Stimulated activated CD8-positive, alpha-beta memory T cell treated with anti-CD3 and anti-CD28 coated beads, Interleukin-7, amount 100 ng/mL, for 4 hours (primary cell): ENCODE measurements around the gene ADAMTS3.
"Not testable (repeated sequence)": the region's sequence is repeated elsewhere in the genome, so short reads cannot be mapped to it uniquely, and the experiment has no call there.

ENCODE experiments used
- DNase-seq, 2 donors: peaks; one replicate each; pipeline ENCODE4 v3.0.0-alpha.2; 2020; ENCODE audit warnings: low read depth in 2 of 2

ADAMTS3 gene

DNA sequence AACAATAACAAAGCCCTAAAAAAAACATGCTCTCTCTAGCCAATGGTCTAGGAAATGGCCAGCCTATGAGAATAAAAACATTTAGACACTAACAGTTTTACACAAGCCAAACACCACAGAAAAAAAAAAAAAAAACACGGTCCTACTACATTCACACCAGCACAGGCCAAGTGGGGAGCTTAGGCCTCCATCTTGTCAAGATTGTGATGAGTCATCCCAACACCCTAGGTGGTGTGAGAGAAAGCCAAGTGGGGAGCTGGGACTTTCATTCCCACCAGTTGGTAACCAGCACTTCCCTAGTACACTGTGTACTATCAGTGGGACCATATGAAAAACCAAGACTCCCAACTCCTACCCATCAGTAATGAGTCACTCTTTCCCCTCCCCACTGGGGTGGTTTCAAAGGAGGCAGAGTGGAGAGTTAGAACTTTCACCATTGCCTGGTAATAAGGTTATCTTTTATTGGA is 95.6 kb downstream of the ADAMTS3 start:
- DNase-seq = no peak

GRCh38 chr4:72471816-72472215 is 97.2 kb downstream of the ADAMTS3 start:
- DNase-seq = no peak

DNA sequence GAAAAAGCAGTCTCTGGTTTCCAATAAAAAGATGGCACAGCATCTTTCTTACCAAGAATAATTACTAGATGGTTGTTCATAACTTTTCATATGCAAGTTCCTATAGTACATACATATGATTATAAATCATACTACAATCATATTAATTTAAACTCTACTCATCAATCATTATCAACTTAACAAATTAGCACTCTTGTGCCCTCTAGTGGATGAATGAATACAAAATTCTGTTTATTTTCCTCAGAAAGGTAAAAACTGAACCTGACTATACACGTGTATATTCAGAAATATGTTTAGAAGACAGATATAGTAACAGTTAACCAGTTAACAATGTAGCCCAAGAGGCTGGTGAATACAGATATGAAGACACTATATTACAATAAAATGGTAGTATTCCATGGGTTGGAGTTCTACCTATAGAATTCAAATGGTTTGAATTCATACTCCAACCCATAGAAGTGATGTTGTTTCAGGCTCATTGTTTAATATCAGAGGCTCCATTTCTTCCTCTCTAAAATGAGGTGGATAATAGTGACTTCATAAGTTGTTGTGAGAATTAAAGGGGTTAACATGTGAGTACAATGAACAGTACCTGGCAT is 100.0 kb downstream of the ADAMTS3 start:
- no peak for DNase-seq

- DNase-seq = no peak
These were observed 101.4 kb downstream of the ADAMTS3 start for GRCh38 chr4:72467633-72468032.

GRCh38 chr4:72463724-72464123 is 105.3 kb downstream of the ADAMTS3 start:
- DNase-seq = no peak

DNA sequence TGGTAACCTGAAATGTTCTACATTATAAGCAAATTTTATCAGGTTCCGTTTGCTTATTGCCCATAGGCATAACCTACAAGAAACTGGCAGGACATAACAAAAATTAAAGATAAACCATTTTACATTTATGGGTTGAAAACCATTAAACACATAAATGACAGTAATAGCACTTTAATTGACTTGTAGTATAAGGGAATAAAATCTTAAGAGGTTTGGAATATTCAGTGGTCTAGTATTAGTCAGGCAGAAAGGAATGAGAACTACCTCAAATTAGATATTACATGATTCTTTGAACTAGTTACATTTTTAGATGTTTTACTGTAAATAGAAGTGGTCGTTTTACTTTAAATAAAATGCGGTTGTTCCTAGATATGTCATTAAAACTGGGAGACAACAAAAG is 111.9 kb downstream of the ADAMTS3 start:
- no peak for DNase-seq

GRCh38 chr4:72451349-72451748 is 117.7 kb downstream of the ADAMTS3 start:
- DNase-seq = no peak

DNA sequence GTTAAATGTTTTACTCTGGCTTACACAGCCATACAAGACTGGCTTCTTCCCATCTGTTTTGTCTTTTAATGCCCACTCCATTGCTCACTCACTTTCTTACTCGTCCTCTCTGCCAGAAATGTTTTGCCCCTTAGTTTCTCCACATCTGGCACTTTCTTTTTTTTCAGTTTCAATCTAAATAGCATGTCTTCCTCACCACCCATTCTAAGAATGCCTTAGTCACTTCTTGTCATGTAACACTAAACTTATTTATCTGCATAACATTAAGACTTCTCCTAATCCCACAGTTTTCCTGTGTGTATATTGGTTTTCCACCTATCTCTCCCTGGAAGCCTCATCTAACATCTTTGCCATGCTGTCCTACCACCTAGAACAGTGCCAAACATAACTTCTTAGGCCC is 119.3 kb downstream of the ADAMTS3 start:
- no peak for DNase-seq

DNA sequence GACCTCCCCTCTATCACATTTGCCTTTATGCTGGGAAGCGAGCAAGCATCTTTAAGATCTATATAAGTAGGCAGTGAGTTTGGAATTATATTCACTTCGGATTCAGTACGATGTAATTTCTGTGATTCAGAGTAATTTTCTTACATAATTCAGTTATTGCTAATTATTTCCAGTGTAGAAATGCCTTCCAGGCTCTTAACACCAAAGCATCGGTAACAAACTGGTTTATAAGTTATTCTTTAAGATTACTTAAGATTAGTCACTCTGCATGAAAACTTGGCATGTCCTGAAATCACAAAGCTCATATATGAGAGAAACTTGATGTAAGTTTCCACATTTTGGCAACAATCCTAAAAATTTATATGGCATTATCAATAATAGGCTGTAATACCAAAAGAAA is 120.8 kb downstream of the ADAMTS3 start:
- no peak for DNase-seq

DNA sequence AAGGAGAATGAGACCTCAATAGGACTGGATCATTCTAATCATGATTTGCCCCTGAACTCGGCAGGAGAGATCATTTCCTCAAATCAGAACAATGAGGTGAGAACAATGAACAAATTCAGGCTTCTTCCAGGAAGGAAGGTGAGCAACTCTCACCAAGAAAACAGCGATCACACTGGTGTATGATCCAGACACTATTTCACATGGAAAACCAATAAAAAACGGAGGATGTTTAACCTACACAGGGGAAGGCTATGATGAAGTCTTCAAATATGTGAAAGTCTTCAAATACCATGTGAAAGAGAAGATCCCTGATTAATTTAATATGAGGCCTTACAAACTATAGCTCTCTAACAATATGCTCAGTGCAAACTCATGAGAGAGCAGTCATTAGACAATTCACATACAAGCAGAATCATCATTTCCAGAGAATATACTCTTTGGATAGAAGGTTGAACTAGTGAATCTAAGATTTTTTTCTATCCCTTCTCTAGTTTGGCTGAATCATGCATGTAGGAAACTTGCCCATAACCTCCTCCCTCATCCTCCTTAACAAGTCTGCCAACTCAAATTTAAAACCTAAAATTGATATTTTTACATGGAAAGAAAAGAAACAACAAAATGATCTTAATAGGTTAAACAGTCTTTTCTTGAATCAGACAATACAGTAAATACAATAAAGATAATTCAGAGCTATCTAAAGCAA is 122.5 kb downstream of the ADAMTS3 start:
- no peak for DNase-seq

- no peak for DNase-seq
These were observed 124.9 kb downstream of the ADAMTS3 start for GRCh38 chr4:72444092-72444491.

DNA sequence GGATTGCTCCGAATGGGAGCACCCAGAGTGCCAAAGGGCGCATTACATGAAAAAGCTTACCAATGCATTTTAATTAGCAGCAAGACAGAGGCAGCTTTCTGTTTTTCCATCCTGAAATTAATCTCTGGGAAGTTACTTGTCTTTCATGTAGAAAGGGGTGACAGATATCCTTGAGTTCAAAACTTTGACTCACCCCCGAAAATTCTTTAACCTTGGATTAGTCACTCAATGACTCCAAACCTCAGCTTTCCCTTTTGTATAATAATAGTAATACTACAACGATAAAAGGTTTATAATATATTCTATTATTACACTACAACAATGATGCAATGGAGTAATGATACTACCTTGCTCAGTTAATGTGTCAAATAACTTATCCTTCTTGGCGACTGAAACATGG is 126.3 kb downstream of the ADAMTS3 start:
- DNase-seq = no peak

GRCh38 chr4:72442147-72442546 is 126.9 kb downstream of the ADAMTS3 start:
- DNase-seq = no peak

- DNase-seq = no peak
These were observed 128.6 kb downstream of the ADAMTS3 start for GRCh38 chr4:72440386-72440785.

- DNase-seq = no peak
These were observed 136.0 kb downstream of the ADAMTS3 start for GRCh38 chr4:72432975-72433374.

- DNase-seq = no peak
These were observed 136.7 kb downstream of the ADAMTS3 start for GRCh38 chr4:72432282-72432681.

- no peak for DNase-seq
These were observed 138.0 kb downstream of the ADAMTS3 start for GRCh38 chr4:72430988-72431387.

- DNase-seq = no peak
These were observed 139.0 kb downstream of the ADAMTS3 start for GRCh38 chr4:72430050-72430449.

DNA sequence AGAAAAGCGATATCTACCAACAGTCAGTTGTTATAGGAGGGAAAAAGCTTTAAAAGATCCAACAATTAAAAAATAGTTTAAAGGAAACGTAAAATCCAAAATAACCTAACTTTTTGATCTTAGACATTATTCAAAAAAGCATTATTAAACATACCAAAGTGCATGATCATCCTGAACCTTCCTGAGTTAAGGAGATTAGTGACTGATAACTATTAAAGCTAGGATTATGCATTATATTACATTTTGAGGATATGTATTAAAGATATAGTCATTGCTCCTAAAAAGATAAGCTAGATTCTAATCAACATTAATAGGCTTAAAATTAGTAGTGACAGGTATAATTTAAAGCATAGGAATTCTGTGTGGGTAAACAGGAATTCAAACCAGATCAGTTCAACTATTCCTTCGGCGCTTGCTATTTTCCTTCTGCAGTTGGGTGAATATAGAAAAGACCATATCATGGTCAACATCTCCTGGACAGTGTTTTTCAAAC is 139.6 kb downstream of the ADAMTS3 start:
- DNase-seq = no peak

GRCh38 chr4:72427057-72427456 is 142.0 kb downstream of the ADAMTS3 start:
- DNase-seq = no peak

DNA sequence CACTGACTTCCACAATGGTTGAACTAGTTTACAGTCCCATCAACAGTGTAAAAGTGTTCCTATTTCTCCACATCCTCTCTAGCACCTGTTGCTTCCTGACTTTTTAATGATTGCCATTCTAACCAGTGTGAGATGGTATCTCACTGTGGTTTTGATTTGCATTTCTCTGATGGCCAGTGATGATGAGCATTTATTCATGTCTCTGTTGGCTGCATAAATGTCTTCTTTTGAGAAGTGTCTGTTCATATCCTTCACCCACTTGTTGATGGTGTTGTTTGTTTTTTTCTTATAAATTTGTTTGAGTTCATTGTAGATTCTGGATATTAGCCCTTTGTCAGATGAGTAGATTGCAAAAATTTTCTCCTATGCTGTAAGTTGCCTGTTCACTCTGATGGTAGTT is 143.1 kb downstream of the ADAMTS3 start:
- not testable (repeated sequence) for DNase-seq

DNA sequence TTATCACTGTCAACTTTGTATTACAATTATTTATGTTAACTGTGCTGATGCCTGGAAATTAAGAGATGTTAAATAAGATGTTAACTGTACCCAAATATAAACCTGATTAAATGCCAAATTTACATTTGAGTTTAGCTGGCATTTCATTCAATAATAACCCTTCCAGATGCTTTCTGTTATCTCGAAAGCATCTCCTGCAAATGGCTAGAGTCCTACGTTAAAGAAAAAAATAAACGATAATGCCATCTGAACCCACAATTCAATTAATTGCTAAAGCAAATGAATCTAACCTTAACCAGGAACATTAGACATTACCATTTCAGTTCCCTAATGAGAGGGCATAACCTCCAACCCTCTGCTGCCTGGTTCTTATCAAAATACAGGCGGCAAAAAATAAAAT is 145.0 kb downstream of the ADAMTS3 start:
- no peak for DNase-seq

- no peak for DNase-seq
These were observed 146.6 kb downstream of the ADAMTS3 start for GRCh38 chr4:72422416-72422815.

- no peak for DNase-seq
These were observed 150.6 kb downstream of the ADAMTS3 start for GRCh38 chr4:72418458-72418857.
